ENCODE results near the gene CHST1.
A peak's percentile ranks its signal among the peaks of the same experiment; 100 is the strongest.

The CHST1 gene

GRCh38 chr11:45659031-45659817, 6.2 kb downstream of the CHST1 start:
- DNase-seq, result no peak

GRCh38 chr11:45658292-45658991, 7.0 kb downstream of the CHST1 start:
- DNase-seq, result no peak

DNA sequence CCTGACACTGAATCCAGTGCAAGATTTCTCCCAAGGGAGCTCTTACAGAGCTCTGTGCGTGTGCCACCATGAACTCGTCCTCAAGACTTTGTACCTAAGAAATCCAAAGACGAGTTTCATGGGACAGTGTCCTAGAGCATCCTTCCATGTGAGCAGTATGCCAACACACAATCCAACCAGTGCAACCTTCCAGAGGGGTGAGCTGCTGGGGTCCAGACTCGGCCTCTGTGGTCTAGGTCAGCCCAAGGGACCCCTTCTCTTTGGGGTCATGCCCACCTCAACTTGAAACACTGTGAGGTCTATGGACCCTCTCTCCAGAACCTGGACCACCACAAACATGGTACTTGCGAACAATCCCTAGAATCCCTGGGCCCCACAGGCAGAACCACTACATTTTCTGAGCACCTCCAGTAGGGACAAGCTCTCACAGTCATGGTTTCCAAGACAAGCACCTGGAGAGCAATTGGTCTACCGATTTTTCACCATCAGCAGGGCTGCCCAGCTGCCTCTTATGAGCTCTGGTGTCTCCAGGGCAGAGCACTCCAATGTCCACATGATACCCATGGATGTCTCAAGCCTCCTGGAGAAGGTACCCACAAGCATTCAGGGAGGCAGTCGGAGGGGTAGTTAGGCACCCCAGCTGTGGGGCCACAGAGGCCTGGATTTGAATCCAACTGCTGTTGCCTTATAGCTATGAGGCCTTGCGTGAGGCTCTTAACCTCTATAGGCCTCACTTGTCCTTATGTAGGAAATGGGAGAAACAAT, 7.7 kb downstream of the CHST1 start:
- no peak for DNase-seq

DNA sequence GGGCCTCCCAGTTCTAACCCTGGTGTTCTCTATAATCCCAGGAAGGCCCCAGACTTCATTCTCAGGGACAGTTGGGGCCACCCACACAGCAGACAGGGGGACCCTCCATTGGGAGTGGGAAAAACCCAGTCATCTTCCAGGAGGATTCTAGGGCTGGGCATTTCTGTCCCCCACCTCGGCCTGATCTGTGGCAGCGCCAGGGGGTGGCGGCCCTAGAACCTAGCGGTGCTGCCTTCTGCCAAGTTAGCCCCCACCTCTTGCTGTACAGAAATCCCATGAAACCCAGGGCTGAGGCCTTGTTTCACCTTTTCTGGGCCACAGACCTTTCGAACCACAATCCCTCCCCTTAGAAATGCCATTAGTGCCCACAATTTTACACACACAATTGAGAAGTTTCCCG, 9.6 kb downstream of the CHST1 start:
- DNase-seq, result no peak

- peak; percentile 35 for DNase-seq
These were observed 10.1 kb downstream of the CHST1 start for GRCh38 chr11:45655347-45655756.

- no peak for DNase-seq
These were observed 10.5 kb downstream of the CHST1 start for GRCh38 chr11:45655012-45655283.

DNA sequence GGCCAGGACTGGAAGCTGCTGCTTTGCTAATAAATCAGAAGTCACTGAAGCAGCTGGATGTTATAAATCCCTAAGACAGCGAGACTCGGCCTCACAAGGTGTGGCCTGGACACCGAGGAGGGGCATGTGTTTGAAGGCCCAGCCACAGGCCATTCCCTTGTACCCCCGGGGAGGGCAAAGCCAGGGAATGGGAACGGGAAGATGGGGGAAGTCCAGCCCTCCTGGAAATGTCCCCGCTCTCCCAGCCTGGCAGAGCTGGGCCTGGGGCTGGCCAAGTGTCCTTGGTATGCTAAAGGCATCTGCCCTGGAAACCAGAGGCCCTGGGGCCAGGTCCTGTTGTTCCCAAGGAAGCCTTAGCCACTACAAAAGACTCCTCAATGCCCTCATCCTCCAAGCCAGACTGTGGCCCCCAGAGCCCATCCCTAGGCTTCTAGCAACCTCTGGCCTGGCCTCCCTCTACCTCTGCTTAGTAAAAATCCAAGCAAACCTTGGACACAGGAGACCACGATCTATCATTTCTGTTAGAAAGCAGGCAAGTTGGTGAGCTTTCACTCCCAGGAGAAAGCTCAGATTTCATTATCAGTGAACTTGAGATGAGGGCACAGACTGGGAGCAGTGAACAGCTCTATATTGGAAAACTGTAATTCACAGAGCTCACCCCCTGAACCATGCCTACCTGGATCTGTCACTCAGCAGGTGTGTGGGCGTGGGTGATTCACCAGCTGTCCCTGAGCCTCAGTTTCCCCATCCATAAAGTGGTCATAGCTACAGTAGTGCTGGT, 11.0 kb downstream of the CHST1 start:
- no peak for DNase-seq

GRCh38 chr11:45653277-45653676, 12.1 kb downstream of the CHST1 start:
- DNase-seq, result no peak

- no peak for DNase-seq
These were observed 12.6 kb downstream of the CHST1 start for GRCh38 chr11:45652781-45653180.

DNA sequence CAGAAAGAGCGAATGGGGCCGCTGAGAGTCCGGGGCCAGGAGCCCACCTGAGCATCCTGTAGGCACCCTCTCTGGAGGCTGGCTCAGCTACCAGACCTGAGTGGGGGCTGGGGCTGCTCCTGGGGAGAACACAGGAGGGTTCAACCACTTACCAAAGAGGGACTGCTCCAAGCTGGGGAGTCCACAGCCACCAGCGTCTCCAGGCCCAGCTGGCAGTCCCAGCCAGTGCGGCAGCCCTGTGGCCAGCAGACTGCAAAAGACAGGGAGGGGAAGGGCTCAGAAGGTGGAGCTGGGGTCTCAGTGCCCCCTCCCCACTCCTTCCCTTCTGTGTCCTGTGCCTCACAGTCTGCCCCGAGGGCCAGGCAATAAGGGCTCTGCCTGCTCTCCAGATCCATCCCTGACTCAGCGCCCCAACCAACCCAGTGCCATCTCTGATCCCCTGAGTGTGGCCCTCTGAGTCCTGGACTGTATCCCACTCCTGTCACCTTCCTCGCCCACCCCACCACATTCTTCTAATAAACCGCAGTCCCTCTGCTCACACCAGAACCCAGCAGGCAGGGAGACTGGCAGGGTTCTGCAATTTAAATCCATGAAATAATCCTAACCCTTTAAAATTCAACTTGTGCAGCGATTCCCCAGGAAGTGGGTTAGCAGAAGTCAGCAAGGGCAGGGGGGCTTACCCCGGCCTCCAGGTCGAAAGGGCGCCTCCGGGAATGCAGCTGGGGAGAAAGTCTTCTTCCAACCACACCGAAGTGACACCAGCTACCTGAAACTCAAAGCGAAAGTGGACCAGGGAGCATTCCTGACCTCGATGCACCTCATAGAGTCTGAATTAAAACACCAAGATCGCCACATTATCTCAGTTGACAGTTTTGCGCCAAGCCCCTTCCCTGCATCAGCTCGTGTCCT, 13.3 kb downstream of the CHST1 start:
- no peak for DNase-seq

GRCh38 chr11:45651156-45651555, 14.3 kb downstream of the CHST1 start:
- no peak for DNase-seq

DNA sequence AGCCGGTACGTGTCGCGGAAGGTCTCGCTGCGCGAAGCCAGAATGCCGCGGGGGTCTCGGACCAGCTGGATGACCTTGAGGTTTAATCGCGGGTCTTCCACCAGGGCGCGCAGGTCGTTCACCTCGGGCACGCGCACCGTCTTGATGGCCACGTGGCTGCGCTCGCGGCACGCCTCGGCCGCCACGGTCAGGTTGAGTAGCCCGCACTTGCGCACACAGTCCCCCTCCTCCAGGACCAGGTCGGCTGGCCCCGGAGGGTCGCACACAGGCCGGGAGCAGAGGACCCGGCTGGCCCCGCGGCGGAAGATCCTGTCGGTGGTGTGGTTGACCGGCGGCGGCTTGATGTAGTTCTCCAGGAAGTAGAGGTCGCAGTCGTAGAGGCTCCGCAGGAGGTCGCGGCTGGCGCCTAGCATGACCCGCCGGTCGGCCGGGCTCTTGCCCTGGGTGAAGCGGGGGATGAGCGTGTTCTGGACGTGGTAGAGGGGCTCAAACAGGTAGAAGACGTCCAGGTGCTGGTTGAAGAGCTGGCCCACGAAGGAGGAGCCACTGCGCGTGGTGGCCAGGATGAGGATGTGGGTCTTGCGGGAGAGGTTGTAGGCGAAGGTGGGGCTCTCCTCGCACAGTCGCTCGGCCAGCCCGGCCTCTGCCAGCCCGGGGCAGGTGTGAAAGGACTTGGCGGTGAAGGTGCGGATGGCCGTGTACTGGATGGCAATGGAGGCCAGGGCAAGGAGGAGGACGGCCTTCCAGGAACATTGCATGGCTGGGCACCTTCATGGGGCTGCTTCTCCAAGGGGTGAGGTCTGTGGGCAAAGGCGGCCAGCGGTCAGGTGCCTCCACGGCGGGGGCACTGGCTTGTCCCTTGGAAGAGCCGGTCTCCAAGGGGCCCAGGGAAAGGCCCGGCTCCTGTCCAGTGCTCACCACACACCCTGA, 15.0 kb downstream of the CHST1 start:
- no peak for DNase-seq

GRCh38 chr11:45649544-45650165, 15.8 kb downstream of the CHST1 start:
- DNase-seq, result no peak

DNA sequence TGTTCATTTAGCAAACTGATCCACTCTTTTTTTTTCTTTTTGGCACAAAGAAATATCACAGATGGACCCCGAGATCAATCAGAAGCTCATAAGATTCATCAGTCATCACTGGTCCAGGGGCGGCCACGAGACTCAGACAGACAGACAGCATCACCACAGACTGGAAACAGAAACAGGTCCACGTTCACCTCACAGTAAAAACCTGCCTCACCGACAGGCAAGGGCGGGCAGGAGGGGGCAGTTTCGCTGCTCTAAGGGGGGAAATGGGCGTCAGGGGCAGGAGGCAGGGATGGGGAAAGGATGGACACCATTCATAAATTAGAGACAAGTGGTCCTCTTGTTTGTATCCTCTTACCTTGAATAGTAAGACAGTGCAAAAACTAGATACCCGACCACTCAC, 16.5 kb downstream of the CHST1 start:
- DNase-seq, result no peak

DNA sequence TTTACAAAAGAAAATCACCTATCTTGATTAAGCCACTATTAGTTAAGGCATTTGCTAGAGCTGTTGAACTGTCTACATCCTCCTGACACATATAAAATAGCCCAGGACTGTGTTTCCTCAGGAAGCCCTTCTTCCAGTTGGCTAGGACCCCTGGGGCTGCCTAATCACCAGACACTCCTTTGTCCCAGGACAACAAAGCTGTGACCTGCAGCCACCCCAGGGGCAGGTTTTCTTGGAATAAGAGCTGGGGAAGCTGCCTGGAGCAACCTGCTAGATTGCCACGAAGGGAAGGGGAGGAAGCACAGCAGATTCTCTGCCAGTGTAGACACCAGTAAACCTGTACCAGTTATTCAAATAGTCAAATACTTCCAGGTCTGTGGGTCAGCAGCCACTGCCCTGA, 17.6 kb downstream of the CHST1 start:
- no peak for DNase-seq

GRCh38 chr11:45647329-45647728, 18.1 kb downstream of the CHST1 start:
- no peak for DNase-seq

DNA sequence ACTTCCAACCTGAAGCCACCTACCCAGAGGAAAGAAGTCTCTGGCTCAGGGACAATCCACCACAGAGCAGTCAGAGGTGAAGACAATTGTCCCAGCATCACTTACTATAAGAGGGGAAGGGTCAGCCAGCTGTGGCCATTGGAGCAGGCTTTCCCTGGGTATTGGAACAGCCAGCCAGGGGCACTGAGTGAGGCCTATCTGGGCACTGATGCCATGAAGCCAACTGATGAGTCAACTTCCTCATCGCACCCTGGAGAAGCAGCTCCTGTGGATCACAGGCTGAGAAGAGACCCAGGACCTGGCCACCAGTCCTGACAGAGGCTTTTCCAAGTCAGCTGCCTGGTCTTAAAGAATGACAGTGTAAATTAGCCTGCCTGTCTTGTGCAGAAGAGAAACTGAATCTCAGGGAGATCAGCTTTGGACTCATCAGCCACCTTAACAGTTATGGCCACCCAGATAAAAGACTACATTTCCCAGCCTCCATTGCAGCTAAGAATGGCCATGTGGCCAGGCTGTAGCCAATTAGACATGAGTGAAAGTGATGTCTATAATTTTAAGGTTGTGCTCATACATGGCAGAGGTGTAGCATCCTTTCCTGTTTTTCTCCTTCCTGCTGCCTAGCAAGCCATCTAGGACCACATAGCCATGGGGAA, 19.0 kb downstream of the CHST1 start:
- DNase-seq, result no peak

GRCh38 chr11:45644981-45645889, 20.2 kb downstream of the CHST1 start:
- no peak for DNase-seq

Measured in activated effector memory CD4-positive, alpha-beta T cell treated with Interleukin-2 at 50 U/mL for 16 hours (primary cell).